ENCODE data around the gene PLK4.
"Not testable (repeated sequence)": the region's sequence is repeated elsewhere in the genome, so short reads cannot be mapped to it uniquely, and the experiment has no call there.

Gene PLK4

DNA sequence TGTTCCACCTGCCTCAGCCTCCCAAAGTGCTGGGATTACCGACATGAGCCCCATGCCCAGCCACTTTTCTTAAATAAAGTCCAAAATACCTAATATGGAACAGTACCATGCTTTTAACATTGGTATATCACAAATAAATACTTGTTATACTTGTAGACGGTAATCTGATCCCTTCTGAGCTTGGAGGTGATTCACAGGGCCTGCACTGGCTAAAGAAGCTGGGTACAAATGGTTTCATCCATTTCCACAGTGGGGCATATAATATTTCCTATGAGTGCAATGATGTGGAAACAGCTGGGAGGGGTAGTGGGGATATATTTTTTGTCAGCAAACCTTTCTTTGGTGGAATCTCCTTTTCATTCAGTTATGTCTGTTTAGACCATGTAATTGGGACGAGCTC, 35.8 kb downstream of the PLK4 start:
- DNase-seq = no peak

DNA sequence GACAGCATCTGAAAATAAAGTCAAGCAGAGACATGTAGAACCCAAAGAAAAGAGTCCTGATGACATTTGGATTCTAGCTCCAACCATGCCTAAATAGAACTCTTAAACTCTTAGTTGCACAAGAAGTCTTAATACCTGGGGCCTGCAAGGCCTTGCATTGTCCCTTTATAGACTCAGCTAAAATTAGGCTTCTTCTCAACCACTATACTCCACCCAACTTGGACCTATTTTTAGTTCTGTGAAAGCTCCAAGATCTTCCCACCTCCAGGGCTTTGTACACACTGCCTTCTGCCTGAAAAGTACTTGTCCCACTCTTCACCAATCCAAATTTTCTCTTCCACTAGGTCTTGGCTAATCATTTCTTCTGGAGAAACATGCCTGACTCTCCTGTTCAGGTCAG, 36.5 kb downstream of the PLK4 start:
- no peak for DNase-seq

DNA sequence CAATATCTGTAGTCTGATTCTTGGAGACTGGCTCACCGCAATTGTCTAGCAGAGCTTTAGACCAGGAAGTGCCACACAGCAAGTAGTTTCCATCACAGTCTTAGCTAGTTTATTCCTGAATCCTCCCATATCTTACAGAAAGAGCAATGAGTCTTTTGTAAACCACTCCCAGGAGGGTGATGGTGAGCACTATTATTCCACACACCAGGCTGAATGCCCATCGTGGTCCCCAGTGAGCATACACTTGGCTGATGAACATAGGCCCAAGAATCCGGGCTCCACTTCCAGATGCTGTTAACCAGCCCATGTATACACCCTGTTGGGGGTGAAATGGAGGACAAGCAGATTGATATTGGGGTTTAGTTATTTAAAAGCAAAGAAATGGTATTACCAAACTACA, 39.8 kb downstream of the PLK4 start:
- no peak for DNase-seq

DNA sequence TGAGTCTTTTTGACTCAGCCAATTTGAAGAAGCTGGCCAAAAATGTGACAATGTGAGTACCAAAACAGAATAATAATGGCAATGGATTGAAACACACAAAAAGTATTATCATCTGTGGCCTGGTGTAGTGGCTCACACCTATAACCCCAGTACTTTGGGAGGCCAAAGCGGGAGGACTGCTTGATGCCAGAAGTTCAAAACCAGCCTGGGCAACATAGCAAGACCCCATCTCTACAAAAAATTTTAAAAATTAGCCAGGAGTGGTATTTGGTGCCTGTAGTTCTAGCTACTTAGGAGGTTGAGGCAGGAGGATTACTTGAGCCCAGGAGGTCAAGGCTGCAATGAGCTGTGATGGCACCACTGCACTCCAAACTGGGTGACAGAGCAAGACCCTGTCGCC, 41.5 kb downstream of the PLK4 start:
- no peak for DNase-seq

DNA sequence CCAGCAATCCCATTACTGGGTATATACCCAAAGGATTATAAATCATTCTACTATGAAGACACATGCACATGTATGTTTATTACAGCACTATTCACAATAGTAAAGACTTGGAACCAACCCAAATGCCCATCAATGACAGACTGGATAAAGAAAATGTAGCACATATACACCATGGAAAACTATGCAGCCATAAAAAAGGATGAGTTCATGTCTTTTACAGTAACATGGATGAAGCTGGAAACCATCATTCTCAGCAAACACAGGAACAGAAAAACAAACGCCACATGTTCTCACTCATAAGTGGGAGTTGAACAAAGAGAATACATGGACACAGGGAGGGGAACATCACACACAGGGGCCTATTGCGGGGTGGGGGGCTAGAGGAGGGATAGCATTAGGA, 45.0 kb downstream of the PLK4 start:
- not testable (repeated sequence) for DNase-seq

DNA sequence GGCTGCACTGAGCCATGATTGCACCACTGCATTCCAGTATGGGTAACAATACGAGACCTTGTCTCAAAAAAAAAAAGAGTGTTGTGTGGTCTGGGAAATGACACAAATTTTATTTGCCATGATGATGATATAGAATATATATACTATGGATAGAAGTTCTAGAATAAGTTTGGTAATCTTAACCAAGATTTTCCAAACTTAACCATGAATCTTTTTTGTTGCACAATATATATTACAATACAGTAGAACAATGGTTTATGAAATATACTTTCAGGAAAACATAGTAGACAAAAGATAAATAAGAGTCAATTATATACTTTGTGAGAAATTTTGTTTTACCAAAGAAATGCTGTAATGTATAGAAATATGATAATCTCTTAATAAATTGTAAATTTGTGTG, 49.5 kb downstream of the PLK4 start:
- no peak for DNase-seq

DNA sequence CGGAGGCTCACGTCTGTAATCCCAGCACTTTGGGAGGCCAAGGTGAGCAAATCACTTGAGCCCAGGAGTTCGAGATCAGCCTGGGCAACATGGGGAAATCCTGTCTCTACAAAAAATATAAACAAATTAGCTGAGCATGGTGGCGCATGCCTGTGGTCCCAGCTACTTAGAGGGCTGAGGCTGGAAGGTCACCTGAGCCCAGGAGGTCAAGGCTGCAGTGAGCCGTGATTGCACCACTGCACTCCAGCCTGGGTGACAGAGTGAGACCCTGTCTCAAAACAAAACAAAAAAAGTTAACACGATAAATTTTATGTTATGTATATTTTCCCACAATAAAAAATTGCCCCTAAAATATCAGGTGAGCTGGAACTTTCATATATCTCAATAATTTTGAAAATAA, 51.1 kb downstream of the PLK4 start:
- DNase-seq = not testable (repeated sequence)

DNA sequence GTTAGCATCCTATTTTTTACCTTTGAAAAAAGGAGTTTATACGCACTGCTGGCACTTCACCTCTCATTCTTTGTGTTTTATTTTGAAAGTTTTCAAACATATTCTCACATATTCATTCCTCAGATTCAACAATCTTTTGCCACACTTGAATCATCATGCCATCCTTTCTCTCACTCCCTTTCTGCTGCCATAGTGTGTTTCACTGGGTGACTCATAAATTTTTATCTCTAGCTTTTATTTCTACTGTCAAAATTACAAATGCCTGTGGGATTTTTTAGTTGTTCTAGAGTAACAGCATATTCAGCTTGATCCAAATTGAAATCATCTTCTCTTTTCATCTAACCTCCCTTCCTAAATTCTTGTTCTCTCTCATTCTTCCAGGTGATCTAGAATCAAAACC, 56.3 kb downstream of the PLK4 start:
- peak; percentile 20 for DNase-seq
